GM18498 (cell line): Measurements from ENCODE around the gene HCFC1.
A peak's percentile ranks its signal among the peaks of the same experiment; 100 is the strongest.

Experiments used
- ATAC-seq: cut with Tn5 transposase; IDR thresholded peaks from one replicate; pipeline ENCODE4 v1.9.1; 2021; ENCODE audit warnings: mild to moderate bottlenecking, moderate library complexity; ENCODE audit not compliant: unreplicated experiment

HCFC1 gene

GRCh38 chrX:153974726-153975286 is 3.2 kb upstream of the HCFC1 start:
- no peak for ATAC-seq

- no peak for ATAC-seq
Measured at GRCh38 chrX:153974003-153974725, 2.5 kb upstream of the HCFC1 start.

- ATAC-seq: no peak
Measured at GRCh38 chrX:153973127-153974002, 1.7 kb upstream of the HCFC1 start.

- ATAC-seq: peak; percentile 59
Measured at GRCh38 chrX:153972368-153973126, 929 bp upstream of the HCFC1 start, which contains the start of gene TMEM187. Gene TMEM187, plus strand, starts transcription at chrX:153972754. Its CDS starts 9,309 bp downstream, at chrX:153982063.

- peak; percentile 41 for ATAC-seq
Measured at GRCh38 chrX:153971124-153971449, 531 bp downstream of the HCFC1 start.

- peak; percentile 4 for ATAC-seq
Measured at GRCh38 chrX:153970357-153971123, 1.1 kb downstream of the HCFC1 start.

- ATAC-seq: no peak
Measured at GRCh38 chrX:153969904-153970356, 1.7 kb downstream of the HCFC1 start.

- no peak for ATAC-seq
Measured at GRCh38 chrX:153969125-153969903, 2.3 kb downstream of the HCFC1 start.

GRCh38 chrX:153968754-153969124 is 2.9 kb downstream of the HCFC1 start:
- no peak for ATAC-seq

- ATAC-seq: no peak
Measured at GRCh38 chrX:153968255-153968654, 3.4 kb downstream of the HCFC1 start.

- no peak for ATAC-seq
Measured at GRCh38 chrX:153967536-153968224, 3.9 kb downstream of the HCFC1 start.

GRCh38 chrX:153966841-153967535 is 4.6 kb downstream of the HCFC1 start:
- no peak for ATAC-seq

- no peak for ATAC-seq
Measured at GRCh38 chrX:153966283-153966688, 5.3 kb downstream of the HCFC1 start.

- no peak for ATAC-seq
Measured at GRCh38 chrX:153965406-153965805, 6.2 kb downstream of the HCFC1 start.

GRCh38 chrX:153964105-153964504 is 7.5 kb downstream of the HCFC1 start:
- no peak for ATAC-seq

- ATAC-seq: no peak
Measured at GRCh38 chrX:153963546-153963945, 8.1 kb downstream of the HCFC1 start.

- no peak for ATAC-seq
Measured at GRCh38 chrX:153961292-153961691, 10.3 kb downstream of the HCFC1 start.

- no peak for ATAC-seq
Measured at GRCh38 chrX:153960786-153961185, 10.8 kb downstream of the HCFC1 start.
